Hindlimb muscle (tissue), 1 donor: Measurements from ENCODE around the gene CD82. TPM values are rescaled to one million over a fixed set of nuclear protein-coding genes. Genes with fewer than 3 reads are reported as not detected.

Experiments
- DNase-seq: peaks from one replicate; pipeline ENCODE4 v3.0.0-alpha.2; 2013
- polyA plus RNA-seq: library from polyadenylated mRNA; unstranded; fragments of 120-200 nt; gene quantifications from one replicate; pipeline ENCODE4 v1.2.1, GENCODE V29; 2013; ENCODE audit not compliant: insufficient read length

CD82 gene
- polyA plus RNA-seq, 1 donor = 88.4 TPM

DNA sequence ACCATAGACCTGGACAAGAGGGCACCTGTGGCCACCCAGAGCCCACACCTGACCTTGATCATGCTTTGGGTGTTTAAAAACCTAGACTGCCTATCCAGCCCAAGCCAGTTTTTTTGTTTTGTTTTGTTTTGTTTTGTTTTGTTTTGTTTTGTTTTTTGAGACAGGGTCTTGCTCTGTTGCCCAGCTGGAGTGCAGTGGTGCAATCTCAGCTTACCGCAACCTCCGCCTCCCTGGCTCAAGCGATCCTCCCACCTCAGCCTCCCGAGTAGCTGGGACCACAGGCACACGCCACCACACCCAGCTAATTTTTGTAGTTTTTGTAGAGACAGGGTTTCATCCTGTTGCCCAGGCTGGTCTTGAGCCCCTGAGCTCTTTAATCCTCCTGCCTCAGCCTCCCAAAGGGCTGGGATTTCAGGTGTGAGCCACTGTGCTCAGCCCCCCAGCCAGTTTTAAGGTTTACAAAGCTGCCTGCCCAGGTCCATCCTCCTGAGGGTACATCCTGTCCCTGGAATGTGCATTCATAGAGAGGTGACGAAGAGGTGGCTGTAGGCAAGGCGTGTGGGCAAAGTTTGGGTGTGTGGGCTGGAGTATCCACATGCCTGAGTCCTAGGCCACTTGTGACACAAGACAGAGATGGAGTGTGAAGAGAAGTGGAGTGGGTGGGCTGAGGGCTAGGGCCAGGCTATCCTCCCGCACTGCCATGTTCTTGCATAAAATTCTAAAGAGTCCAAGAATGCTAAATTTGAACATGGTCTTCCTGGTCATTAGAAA, 3.3 kb upstream of the CD82 start:
- no peak for DNase-seq

DNA sequence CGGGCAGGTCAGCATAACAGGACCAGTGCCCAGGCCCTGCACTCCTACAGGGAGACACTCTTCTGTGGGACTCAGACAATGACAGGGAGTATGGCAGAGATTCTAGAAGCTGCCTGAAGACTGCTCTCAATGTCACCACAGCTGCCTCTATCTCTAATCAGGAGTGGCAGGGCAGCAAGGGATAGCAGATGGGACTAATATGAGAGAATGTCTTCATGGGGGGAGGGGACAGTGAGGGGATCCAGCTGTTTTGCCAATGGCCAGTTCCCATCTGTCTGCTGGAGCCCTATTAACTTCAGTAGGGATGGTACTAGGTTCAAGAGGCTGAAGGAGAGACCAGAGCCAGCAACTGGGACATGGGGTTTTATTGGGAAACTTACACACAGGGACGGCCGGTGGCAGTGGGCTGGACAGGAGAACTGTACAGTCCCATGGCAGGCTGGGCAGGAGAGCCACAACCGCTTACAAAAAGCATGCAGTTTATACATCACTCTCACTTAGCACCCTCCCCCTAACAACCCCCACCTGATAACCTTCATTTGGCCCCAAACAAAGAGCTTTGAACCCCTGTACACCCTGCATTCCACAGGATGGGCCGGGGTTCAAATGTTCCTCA, 2.5 kb upstream of the CD82 start:
- DNase-seq = no peak

DNA sequence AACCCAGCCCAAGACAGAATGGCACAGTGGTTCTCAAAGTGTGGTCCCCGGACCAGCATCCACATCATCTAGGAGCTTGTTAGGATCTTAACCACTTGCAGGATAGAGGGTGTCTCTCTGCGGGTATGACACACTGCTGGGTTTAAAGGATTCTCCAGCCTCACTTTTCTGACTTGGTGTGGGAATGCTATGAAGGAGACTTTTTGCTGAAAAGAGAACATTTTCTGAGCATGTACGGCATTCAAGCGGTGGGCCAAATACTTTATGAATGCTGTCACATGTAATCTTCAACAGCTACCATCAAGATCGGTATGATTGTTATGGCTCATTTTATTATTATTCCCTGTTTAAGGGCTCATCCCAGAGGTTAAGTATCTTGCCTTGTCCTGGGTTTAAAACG, 1.8 kb upstream of the CD82 start:
- no peak for DNase-seq

DNA sequence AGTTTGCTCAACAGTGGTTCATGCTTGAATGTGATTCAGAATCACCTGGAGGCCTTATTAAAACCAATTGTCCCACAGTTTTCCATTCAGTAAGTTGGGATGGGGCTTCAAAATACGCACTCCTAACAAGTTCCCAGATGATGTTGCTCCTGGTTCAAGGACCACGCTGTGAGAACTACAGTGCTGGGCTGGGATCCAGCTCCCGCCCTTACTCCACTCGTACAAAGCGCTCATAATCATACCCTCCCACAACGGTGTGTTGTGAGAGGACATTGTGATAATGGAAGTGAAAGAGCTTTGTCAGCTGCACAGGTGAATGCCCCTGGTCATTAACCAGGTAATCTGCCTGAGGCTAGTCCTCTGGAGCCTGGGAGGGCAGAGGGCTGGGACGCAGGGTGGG, 1.3 kb upstream of the CD82 start:
- no peak for DNase-seq

DNA sequence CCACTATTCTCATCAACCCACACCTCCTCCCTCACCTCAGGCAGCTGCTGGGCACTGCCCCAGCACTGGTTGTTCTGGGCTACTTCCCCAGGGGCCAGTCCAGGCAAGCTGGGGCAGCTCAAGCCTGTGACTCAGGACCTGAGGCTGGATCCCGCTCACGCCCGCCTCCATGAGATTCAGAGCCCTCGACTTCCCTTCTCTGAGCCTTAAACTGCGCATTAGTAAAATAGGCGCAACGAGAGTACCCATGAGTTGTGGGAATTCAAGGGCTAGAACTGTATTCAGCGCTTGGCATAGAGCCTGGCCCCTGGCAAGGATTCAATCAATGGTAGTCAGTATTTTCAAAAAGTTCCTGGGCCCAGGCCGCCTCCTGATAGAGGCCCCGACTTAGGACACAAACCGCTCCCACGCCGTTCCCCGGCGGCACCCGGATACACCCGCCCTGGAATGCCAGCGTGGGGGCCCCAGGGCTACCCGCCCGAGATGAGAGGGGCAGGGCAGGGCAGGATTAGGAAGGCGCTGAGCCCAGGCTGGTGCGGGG, 723 bp upstream of the CD82 start:
- DNase-seq = no peak

DNA sequence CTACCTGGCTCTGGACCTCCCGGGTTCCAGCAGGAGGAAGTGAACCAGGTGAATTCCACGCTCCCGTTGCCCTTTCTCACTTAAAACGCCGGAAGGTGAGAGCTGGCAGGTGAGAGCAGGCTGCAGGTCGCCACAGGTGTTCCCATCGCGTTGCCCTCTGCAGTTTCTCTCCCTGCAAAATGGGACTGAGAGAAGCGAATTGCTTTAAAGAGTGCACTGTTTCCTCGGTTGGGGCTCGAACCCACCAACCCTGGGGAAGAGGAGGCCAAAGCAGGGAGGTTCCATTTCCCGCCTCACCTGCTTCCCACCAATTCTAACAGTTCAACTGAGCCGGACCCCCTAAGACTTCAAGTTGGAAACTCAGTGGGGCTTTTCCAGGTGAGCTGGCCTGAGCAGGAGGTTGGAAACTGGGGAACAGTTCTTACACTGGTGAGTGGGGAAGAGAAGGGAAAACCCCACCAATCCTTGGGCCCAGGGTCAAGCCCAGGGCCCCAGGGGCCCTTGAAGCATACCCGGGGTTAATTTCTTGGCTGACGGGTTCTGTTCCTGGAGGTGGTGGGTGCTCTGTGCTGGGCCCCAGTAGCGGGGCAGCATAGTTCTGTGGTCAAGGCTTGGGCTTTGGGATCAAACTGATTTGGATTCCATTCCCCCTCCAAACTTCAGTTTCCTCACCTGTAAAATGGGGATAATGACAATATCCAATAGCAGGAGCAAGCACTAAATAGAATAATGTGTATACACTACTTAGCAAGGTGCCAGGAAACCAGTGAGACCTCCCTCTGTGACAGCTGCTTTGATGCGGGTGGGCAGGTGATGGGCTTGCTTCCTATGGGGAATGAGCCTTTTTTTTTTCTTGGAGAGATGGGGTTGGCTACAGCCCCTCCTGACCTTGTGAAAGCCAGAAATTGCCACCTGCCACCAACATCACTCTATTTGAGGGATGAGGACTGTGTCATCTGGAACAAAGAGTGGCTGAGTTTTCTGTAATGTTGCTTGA, 788 bp downstream of the CD82 start:
- DNase-seq = no peak

DNA sequence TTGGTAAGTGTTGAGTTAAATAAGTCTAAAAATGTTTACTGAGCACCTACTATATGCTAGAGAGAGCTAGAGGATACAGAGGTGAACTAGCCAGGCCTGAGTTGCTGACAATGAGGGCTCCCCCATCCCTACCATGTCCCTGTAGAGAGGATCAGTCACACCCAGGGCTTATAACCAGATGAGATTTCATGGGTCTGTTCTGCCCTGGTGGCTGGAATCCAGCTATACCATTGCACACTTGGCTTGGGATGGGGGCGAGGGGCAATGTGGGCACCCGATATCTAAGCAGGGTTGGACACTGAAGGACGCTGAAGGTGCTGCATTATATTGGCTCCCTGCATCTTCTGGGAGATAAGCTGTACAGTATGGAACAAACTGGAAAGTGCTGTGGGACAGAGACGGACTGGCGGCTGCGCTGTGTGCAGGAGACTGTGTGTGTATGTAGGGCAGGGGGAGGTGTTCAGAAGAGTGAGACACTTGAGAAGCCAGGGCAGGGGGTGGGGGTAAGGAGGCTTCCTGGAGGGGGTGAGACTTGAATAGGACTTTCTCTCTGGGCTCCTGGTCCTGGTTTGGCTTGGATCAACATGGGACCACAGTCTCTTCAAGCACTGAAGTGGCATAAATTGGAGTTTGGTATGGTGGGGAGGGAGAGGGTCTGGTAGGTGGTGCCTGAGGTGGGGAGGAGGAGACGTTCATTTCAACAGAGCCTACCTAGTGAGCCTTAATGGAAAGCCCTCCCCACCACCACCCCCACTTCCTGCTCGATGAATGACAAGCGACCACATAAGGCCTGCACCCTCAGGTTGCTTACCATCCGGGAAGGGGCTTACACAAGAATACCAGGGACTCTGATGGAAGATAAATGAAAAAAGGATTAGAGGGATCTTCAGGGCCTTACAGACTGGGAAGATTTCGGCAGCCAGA, 1.8 kb downstream of the CD82 start:
- DNase-seq = no peak

DNA sequence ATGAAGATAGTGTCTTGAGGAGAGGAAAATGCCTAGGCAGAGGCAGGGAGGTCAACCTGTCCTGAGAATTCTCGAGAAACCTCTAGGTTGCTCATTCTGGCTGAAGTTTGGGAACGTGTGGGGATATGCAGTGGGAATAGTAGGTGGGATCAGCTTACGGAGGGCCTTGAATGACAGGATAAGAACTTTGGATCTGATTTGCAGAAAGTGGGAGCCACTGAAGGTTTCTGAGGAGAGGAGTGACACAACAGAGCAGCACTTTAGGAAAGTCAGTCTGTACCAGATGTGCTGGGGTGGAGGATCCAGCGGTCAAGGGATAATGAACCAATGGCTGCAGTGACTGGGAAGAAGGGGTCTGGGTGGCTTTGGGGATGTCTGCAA, 2.4 kb downstream of the CD82 start:
- no peak for DNase-seq

DNA sequence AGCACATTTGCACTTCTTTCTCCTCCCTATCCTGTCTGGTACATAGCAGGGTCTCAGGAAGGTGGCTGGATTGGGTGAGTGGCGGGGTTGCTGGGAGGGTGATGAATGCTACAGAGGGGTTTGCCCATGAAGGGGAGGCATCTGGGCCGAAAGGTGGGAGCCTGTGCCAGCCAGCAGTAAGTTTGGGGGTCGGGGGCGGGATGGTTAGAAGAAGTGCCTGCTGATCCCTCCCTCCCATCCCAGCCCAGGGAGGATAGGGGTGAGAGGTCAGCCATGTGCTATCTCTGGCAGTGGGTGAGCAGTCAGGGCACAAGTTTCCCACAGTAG, 2.8 kb downstream of the CD82 start:
- no peak for DNase-seq

DNA sequence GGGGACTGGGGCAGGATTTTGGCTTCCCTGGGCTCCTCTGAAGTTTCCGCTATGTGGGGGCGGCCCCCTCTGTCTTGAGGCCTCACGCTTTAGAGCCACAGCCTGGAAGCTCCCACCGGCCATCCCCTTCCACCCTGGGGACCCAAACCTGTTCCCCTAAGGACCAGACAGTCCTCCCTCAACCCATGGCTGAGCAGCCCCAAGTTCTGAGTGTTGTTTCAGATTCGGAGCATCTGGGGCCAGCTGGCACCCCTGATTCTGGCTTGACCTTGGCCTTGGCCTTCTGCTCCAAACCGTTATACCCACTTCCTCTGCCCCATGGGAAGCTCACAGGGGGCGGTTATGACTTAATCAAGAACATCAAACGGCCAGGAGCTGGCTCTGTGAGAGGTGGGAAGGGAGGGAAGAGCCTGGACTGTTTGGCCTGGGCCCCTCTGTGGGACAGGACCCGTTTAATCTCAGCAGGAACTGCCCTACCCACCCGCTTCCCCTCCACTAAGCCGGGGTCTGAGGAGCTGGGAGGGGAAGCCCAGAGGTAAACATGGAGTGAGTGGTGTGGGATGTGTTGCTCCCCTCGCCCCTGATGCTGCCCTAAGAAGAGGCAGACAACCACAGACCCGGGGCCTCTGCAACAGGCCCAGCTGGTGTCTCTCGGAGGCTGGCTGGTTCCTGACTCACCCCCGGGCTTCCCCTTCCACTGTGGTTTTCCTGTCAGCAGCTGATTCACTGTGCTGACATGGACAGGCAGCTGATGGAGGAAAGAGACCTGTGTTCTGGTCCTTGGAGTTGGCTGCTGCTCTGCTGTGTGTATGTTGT, 3.4 kb downstream of the CD82 start:
- DNase-seq = peak; percentile 64

DNA sequence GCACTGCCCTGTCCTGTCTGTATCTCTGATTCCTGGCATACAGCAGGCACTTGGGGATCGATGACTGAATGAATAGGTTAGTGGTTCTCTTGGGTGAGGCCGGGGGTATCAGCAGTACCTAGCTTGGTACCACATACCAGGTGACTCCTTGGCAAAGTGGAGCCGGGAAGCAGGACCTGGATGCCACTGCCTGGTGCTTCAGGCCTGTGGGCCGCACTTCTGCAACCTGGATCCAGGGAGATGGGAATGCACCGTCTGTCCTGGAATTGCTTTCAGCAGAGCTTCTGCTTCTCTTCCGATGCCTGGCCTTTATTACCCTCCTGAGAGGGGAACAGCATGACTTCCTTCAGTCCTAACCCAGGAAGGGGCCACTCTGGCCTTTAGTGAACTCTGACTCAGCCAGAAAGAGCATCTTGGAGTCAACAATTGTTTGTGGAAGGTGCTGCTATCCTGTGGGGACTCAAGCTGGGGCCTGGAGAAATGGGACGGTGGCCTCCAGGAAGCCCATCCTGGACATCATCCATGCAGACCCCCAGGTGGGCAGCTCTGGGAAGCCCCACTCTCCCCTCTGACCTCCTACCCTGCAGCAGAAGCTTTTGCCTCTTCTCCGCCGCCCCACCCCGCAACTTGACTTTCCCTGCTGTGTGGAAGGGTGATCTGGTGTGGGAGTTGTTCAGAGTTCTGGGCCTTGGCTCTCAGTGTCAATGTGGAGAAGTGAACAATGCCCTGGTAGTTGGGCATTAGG, 5.1 kb downstream of the CD82 start:
- DNase-seq = no peak

DNA sequence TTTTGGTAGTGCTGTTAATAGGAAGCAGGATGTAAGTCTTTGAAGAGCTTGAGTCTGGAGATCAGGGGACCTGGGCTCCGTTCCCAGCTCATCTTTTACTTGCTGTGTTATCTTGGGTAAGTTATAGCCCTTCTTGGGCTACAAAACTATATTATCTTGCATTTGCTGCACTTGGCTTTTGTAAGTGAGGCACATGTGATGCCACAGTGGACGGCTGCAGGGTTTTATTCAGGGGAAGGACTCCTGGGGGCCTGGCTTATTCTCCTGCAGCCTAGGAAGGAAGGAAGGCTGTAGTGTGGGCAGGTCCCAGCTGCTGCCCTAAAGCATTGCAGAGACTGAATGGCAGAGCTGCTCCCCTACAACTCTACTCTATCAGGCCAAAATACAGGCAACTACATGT, 6.4 kb downstream of the CD82 start:
- no peak for DNase-seq

DNA sequence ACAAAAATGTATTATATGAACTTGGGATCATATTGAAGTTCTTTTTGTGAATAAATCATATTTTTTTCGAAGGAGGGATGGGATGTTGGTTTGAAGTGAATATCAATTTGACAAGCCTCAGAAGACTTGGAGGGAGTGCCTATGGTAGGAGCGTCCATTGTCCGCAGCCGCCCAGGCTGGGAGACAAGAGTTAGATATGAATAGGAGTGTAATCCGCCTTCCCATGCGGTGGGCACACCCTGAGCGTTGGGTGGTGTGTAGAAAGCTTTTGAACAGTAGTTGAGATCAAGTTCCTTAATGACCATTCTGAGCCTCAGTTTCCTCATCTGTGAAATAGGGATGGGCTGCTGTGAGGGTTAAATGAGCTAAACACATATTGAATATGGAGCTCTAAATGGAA, 7.0 kb downstream of the CD82 start:
- no peak for DNase-seq

DNA sequence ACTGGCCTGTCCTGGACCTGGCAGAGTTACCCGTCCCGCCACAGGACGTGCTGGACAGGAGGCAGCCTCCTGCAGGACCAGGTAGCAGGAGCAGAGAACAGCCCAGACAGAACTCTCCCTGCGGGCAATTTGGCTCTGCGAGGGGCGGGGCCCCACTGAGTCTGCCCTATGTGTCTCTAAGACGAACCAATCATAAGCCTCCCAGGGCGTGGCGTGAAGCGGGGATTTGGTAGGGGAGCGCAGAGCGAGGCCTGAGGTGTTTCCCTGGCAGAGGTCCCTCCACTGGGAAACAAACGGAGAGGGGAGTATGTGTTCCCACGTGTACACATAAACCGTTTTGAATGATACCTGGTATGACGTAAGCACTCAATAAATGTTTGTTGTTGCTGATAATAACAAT, 7.4 kb downstream of the CD82 start:
- DNase-seq = no peak

DNA sequence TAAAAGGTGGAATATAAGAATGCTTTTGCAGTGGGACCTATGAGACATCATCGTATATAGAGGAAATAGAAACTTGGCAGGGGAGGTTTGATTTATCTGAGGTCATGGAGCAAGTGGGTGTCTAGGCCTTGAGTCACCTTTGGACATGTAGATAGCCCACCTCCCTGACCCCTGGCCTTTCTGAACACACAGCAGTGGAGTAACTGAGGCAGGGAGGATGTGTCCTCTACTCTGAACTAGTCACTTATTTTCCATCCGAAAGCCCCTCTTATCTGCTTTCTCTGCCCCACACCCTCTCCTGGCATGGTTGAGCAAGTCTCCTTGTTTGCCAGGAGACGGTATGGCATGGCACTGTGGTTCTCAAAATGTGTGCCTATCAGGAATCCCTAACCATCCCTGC, 7.9 kb downstream of the CD82 start:
- no peak for DNase-seq

DNA sequence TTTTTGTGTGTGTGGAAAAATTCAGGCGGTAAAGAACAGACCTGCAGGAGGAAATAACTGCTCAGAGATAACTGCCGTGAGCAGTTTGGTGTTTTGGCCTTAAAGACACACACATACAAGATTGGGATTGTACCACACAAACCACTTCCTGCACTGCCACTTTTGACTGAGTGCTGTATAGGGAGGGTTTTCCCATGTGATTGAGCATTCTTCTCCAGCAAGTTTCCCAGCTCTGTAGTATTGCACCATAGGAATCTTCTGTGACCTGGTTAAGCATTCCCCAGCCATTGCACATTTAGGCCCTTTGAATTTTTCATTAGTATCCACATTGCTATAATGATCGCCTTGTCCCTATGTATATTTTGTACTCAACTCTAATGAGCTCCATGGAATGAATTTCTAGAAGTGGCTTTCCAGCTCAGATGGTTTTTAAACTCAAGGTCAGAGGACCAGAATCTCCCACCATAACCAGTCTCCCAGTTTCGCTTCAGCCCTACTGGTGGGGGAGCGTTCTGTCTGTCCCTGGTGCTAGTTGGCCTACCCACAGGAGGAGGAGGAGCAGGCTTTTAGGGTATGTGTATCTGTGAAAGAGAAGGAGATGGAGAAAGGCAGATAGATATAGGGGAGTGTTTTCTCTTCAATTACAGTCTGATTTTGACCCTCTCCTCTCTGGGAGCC, 9.3 kb downstream of the CD82 start:
- DNase-seq = no peak

DNA sequence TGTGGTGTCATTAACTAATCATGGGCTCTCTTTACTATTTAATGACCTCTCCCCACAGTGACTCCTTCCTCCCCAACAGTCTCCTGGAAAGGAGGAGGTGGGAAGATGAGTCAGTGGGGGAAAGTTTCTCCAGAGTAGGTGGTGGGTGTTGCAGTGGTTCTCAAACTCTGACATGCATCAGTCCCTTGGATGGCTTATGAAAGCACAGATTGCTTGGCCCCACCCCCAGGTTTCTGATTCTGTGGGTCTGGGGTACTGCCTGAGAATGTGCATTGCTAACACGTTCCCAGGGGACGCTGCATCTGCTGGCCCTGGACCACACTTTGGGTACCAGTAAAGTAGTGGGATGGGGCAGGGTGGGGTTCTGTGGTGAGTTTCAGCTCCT, 9.8 kb downstream of the CD82 start:
- DNase-seq = no peak

DNA sequence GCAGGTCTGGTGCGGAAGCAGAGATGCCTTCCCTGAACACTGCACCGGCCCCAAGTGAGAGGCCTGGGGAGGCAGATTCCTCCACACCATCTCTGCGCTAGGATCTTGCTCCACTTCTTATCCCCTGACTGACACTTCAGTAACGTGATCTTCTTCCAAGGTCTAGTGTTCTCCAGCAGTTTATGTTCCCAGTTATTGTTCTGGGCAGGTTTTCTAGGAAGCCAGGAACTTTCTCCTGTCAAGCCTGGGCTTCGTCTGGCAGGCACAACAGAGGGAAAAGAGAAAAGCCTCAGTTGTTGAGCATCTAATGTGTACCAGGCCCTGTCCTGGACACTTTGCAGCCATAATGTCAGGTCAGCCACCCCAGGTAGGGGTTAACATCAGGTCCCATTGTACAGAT, 10.5 kb downstream of the CD82 start:
- DNase-seq = no peak

DNA sequence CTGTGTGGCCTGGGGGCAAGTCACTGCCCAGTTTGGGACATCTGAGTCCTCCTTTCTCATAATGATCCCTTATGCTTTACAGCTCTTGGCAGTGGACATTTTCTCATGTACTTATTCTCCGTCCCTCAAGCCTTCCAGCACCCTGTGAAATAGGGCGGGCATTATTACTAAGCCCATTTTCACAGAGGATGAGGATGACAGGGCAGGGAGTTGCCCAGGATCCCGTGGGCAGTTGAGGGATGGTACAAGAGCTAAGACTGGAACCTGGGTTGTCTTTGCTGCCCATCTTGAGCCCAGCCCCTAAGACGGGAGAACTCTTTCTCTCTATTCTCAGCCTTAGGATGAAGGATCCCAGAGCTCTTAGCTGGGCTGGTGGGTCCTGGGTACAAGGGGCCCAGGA, 11.2 kb downstream of the CD82 start:
- no peak for DNase-seq
